HepG2 (cell line): ENCODE results near the gene STX5. TPM values are rescaled to one million over a fixed set of nuclear protein-coding genes. Genes with fewer than 3 reads are reported as not detected.

Experiments
- ATAC-seq: fragments of 200-7000 bp; cut with Tn5 transposase; 3 replicates; pipeline ENCODE4 v1.9.1; 2020; ENCODE audit warnings: mild to moderate bottlenecking, moderate library complexity
- BruUV-seq: library from RNA; stranded (reverse); fragments of 400-500 nt; replicated peaks from 2 replicates; lab custom pipeline; 2021; lab: Mats Ljungman, UMichigan
- CTCF ChIA-PET: fragments of 300-600 bp; formaldehyde crosslinking; extraction: SDS; loops from one replicate; lab custom pipeline; 2021; ENCODE audit warnings: low total read pairs, inconsistent platforms, low intra/inter-chr PET ratio; lab: Yijun Ruan, JAX
- POLR2A ChIA-PET: fragments of 350-600 bp; sonication (Branson Sonifier 250); formaldehyde crosslinking; loops from one replicate; lab custom pipeline; 2020; ENCODE audit warnings: antibody characterized with exemption, inconsistent platforms; lab: Yijun Ruan, JAX
- DNase-seq: peaks from one replicate; pipeline ENCODE4 v3.0.0-alpha.2; 2015; ENCODE audit warnings: low spot score
- FAIRE-seq: peaks from 3 replicates; lab custom pipeline; 2011; peaks lifted over from hg19 to GRCh38; lab: Jason Lieb, UNC
- H2AFZ ChIP-seq: one replicate; pipeline ENCODE4 v1.6.1; 2011; ENCODE audit warnings: low read length, inconsistent platforms
- H3K27ac ChIP-seq: fragments of 300-600 bp; 3 replicates; pipeline ENCODE4 v1.8.0; 2011; ENCODE audit warnings: mixed run types, mild to moderate bottlenecking, mixed read lengths, low read length, inconsistent platforms; ENCODE audit not compliant: insufficient read depth; ENCODE audit errors: extremely low read length
- H3K27me3 ChIP-seq, 2 experiments: fragments of 200-600 bp in 1 of 2; 2 replicates in 1 of 2; 3 replicates in 1 of 2; pipeline versions ENCODE4 v1.6.0 to v1.8.0; 2011; ENCODE audit warnings: low read length in 2 of 2, mild to moderate bottlenecking in 2 of 2, moderate library complexity in 2 of 2, inconsistent platforms in 1 of 2; ENCODE audit not compliant: insufficient read depth in 2 of 2, control insufficient read depth in 1 of 2
- H3K36me3 ChIP-seq, 2 experiments: fragments of 200-600 bp in 1 of 2; replicated peaks in 1 of 2; 2 replicates in 1 of 2; 3 replicates in 1 of 2; pipeline versions ENCODE4 v1.5.1 to v1.8.0; 2011; ENCODE audit warnings: low read length in 2 of 2, inconsistent platforms in 1 of 2; ENCODE audit not compliant: insufficient read depth in 2 of 2, control insufficient read depth in 1 of 2
- H3K4me1 ChIP-seq: 2 replicates; pipeline ENCODE4 v1.5.1; 2012; ENCODE audit warnings: low read length, inconsistent platforms; ENCODE audit not compliant: insufficient read depth
- H3K4me2 ChIP-seq: 2 replicates; pipeline ENCODE4 v1.6.0; 2011; ENCODE audit warnings: low read depth, low read length, inconsistent platforms
- H3K4me3 ChIP-seq, 3 experiments: fragments of 200-600 bp in 1 of 3; sonication (generic), shearing (Covaris generic) in 1 of 3; replicated peaks in 1 of 3; 2 replicates each; pipeline ENCODE4 v1.5.1; 2011 to 2016; ENCODE audit warnings: low read length in 3 of 3, inconsistent platforms in 2 of 3, low read depth in 2 of 3, mild to moderate bottlenecking in 2 of 3, control low read depth in 1 of 3, mixed read lengths in 1 of 3; ENCODE audit not compliant: insufficient read depth in 1 of 3
- H3K79me2 ChIP-seq: one replicate; pipeline ENCODE4 v1.6.1; 2011; ENCODE audit warnings: low read length, inconsistent platforms; ENCODE audit not compliant: insufficient read depth
- H3K9ac ChIP-seq: 2 replicates; pipeline ENCODE4 v1.6.0; 2011; ENCODE audit warnings: mild to moderate bottlenecking, low read depth, low read length, inconsistent platforms; ENCODE audit not compliant: insufficient read depth
- H3K9me3 ChIP-seq: 2 replicates; pipeline ENCODE4 v1.5.1; 2012; ENCODE audit warnings: mild to moderate bottlenecking, low read length
- H4K20me1 ChIP-seq: 2 replicates; pipeline ENCODE4 v1.6.0; 2011; ENCODE audit warnings: inconsistent platforms, mild to moderate bottlenecking, low read length, moderate library complexity; ENCODE audit not compliant: insufficient read depth
- GFI1 ChIP-seq: sonication (generic); formaldehyde crosslinking; IDR thresholded peaks from 2 replicates; pipeline ENCODE4 v1.5.0; 2020; ENCODE audit warnings: missing genetic modification reagents, mild to moderate bottlenecking, borderline replicate concordance
- KAT2B ChIP-seq: fragments of 150-350 bp; IDR thresholded peaks from 2 replicates; pipeline ENCODE4 v1.6.1; 2014; ENCODE audit warnings: low read depth, low read length, borderline replicate concordance
- TGIF2 ChIP-seq: IDR thresholded peaks from 2 replicates; pipeline ENCODE4 v1.6.1; 2016; ENCODE audit warnings: control low read depth, missing compliant biosample characterization
- ZNF331 ChIP-seq: sonication (generic); formaldehyde crosslinking; IDR thresholded peaks from 2 replicates; pipeline ENCODE4 v1.4.0; 2020; ENCODE audit warnings: missing genetic modification reagents
- WGBS: methylation state at CpG from one replicate; pipeline ENCODE4 v1.1.6; 2017; ENCODE audit warnings: low lambda C conversion rate; 5-methylcytosine and 5-hydroxymethylcytosine counted together
- in situ Hi-C: cut with HindIII; loops from 2 replicates; pipeline ENCODE4 v1.10.0; 2017; ENCODE audit warnings: low pct_unique_long_range_greater_than_20kb; ENCODE audit not compliant: extremely low pct_ligation_motif_present
- intact Hi-C: fragments of 100-400 bp; cut with micrococcal nuclease; formaldehyde crosslinking; loops from one replicate; pipeline ENCODE4 v1.10.0; 2022; ENCODE audit not compliant: unreplicated experiment
- polyA plus RNA-seq, 8 experiments: library from polyadenylated mRNA; depleted of rRNA in 3 of 8; stranded (reverse) in 7 of 8; unstranded in 1 of 8; fragments of >200 nt; fragmentation: Illumina TruSeq in 4 of 8; extraction: Trizol in 4 of 8; gene quantifications; 2 replicates each; pipeline versions ENCODE4 v1.2.1 to v1.2.3, GENCODE V29; 2011 to 2016; ENCODE audit warnings: low read depth in 4 of 8, missing spikeins in 1 of 8, mixed read lengths in 1 of 8; ENCODE audit not compliant: insufficient read depth in 1 of 8
- total RNA-seq, 5 experiments: library from RNA; depleted of rRNA; stranded (reverse); fragments of >200 nt; fragmentation: Illumina TruSeq; extraction: Trizol; gene quantifications; 2 replicates each; pipeline ENCODE4 v1.2.3, GENCODE V29; 2016; ENCODE audit warnings: low read depth in 1 of 5
- TF ChIP-seq, protein P1 (sequence below): sonication (generic); formaldehyde crosslinking; IDR thresholded peaks from 2 replicates; pipeline ENCODE4 v1.5.1; 2020; ENCODE audit warnings: mild to moderate bottlenecking, missing genetic modification reagents, borderline replicate concordance

Gene STX5
- total and polyA plus RNA-seq, 2 of the 13 experiments (the other 11 are each of a cell fraction or from before 2014, with no cell fraction given) = 26.9 to 30.0 TPM

DNA sequence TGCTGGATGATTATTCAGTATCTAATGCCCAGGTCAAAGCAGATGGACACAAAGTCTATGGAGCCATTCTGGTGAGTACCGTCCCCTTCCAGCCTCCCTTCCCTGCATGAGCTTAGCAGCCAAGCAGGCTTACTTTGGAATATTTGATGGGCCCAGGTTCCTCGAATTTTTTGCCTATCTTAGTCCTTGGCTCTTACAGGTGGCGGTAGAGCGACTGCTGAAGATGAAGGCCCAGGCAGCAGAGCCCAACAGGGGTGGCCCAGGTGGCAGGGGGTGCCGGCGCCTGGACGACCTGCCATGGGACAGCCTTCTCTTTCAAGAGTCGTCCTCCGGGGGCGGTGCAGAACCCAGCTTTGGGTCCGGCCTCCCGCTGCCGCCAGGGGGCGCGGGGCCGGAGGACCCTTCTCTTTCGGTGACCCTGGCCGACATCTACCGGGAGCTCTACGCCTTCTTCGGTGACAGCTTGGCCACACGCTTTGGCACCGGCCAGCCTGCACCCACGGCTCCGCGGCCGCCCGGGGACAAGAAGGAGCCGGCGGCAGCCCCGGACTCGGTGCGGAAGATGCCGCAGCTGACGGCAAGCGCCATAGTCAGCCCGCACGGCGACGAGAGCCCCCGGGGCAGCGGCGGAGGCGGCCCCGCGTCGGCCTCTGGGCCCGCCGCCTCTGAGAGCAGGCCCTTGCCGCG, 45.4 kb downstream of the STX5 start (continued):
- TF ChIP-seq ZNF331 (CRISPR knock-in tag) (peak; percentile 68; the same call in 1 of the 2 replicates), GFI1 (CRISPR knock-in tag) (no peak)

DNA sequence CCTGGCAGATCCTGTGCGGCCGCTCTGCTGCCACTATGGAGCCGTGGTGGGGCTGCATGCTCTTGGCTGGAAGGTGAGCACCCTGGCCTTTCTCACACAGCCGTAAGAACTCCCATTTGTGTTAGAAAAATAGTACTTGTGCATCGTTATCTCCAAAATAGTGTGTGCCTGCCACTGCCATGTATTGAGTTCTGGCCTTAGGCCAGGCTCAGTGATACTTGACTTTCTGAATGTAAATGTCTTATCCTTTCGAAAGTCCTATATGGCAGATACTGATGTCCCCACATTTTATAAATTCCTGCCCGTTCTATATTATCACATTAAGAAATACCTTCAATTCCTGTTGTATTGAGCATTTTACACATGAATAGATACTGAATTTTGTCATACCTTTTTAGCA, 49.1 kb downstream of the STX5 start:
- Histone ChIP-seq H4K20me1 (no peaks in the 10 kb centered on the region), H3K4me3 (no peak overlapping the region), H3K9ac (no peak overlapping the region), H3K9me3 (no peaks in the 10 kb centered on the region), H2AFZ (no peak overlapping the region), H3K79me2 (peaks cover 2% of the 10 kb centered on the region), H3K4me2 (no peak overlapping the region), H3K27me3 (no peaks in the 10 kb centered on the region; a peak in 1 of 5 replicates), H3K4me1 (peaks cover 10% of the 10 kb centered on the region), H3K36me3 (peaks cover 9 to 23% of the 10 kb centered on the region in 2 experiments), H3K27ac (no peak overlapping the region)
- FAIRE-seq (no peak), DNase-seq (no peak), ATAC-seq (no peak)
- intact Hi-C loops (no loop called here), in situ Hi-C loops (no loop called here)
- no TSS peak for BruUV-seq
- ChIA-PET CTCF (no interaction called here), POLR2A (no interaction called here)
- WGBS = 97% methylated on average over 4 of the region's 7 CpGs
- no peak for TF ChIP-seq TGIF2 (CRISPR knock-in tag)
- TF ChIP-seq, protein P1, sequence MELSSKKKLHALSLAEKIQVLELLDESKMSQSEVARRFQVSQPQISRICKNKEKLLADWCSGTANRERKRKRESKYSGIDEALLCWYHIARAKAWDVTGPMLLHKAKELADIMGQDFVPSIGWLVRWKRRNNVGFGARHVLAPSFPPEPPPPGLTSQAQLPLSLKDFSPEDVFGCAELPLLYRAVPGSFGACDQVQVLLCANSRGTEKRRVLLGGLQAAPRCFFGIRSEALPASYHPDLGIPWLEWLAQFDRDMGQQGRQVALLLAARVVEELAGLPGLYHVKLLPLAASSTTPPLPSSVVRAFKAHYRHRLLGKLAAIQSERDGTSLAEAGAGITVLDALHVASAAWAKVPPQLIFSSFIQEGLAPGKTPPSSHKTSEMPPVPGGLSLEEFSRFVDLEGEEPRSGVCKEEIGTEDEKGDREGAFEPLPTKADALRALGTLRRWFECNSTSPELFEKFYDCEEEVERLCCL (CRISPR knock-in tag) = no peak
- TF ChIP-seq KAT2B = no peak
